ENCODE results near the gene EHBP1.

- TF ChIP-seq, protein P1, sequence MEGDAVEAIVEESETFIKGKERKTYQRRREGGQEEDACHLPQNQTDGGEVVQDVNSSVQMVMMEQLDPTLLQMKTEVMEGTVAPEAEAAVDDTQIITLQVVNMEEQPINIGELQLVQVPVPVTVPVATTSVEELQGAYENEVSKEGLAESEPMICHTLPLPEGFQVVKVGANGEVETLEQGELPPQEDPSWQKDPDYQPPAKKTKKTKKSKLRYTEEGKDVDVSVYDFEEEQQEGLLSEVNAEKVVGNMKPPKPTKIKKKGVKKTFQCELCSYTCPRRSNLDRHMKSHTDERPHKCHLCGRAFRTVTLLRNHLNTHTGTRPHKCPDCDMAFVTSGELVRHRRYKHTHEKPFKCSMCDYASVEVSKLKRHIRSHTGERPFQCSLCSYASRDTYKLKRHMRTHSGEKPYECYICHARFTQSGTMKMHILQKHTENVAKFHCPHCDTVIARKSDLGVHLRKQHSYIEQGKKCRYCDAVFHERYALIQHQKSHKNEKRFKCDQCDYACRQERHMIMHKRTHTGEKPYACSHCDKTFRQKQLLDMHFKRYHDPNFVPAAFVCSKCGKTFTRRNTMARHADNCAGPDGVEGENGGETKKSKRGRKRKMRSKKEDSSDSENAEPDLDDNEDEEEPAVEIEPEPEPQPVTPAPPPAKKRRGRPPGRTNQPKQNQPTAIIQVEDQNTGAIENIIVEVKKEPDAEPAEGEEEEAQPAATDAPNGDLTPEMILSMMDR (IDR thresholded peaks at IDR 0.05), result no peak
- no peak for TF ChIP-seq POLR2A (IDR thresholded peaks at IDR 0.05)
These were observed 89.8 kb downstream of the EHBP1 start for GRCh38 chr2:62795341-62795740.
